ACC112 (cell line): Measurements from ENCODE around the gene TRAF1.

Experiments
- H2AFZ ChIP-seq: fragments of 200-600 bp; sonication (generic); one replicate; pipeline ENCODE4 v1.6.0; 2017; ENCODE audit warnings: antibody characterized with exemption, low read length; ENCODE audit not compliant: unreplicated experiment
- H3K27ac ChIP-seq: fragments of 200-600 bp; sonication (generic); 2 replicates; pipeline ENCODE4 v1.5.1; 2014; ENCODE audit warnings: low read depth, mild to moderate bottlenecking, antibody characterized with exemption, low read length, moderate library complexity
- H3K27me3 ChIP-seq: fragments of 200-600 bp; sonication (generic); 2 replicates; pipeline ENCODE4 v1.6.1; 2014; ENCODE audit warnings: mild to moderate bottlenecking, antibody characterized with exemption, low read length, moderate library complexity, mixed read lengths; ENCODE audit not compliant: insufficient read depth
- H3K36me3 ChIP-seq: fragments of 200-600 bp; sonication (generic); 2 replicates; pipeline ENCODE4 v1.6.1; 2016; ENCODE audit warnings: mild to moderate bottlenecking, antibody characterized with exemption, low read length, moderate library complexity, mixed read lengths; ENCODE audit not compliant: insufficient read depth
- H3K4me1 ChIP-seq: fragments of 200-600 bp; sonication (generic); one replicate; pipeline ENCODE4 v1.6.1; 2016; ENCODE audit warnings: low read length, mixed read lengths; ENCODE audit not compliant: insufficient read depth, unreplicated experiment, control insufficient read depth
- H3K4me3 ChIP-seq: fragments of 200-600 bp; sonication (generic); 2 replicates; pipeline ENCODE4 v1.5.1; 2014; ENCODE audit warnings: mild to moderate bottlenecking, low read depth, low read length
- H3K79me2 ChIP-seq: fragments of 200-600 bp; sonication (generic); one replicate; pipeline ENCODE4 v1.6.0; 2016; ENCODE audit warnings: low read length; ENCODE audit not compliant: control insufficient read depth, unreplicated experiment, insufficient read depth

The TRAF1 gene

GRCh38 chr9:120922404-120923195 is 4.0 kb downstream of the TRAF1 start:
- H3K4me3 ChIP-seq, result no peak overlapping the region
- peaks cover 2% of the 10 kb centered on the region for H3K79me2 ChIP-seq
- no peak overlapping the region for H3K27ac ChIP-seq
- no peaks in the 10 kb centered on the region for H3K27me3 ChIP-seq
- H3K4me1 ChIP-seq, result peaks cover 40% of the 10 kb centered on the region
- peaks cover 4% of the 10 kb centered on the region; the same call in 1 of the 2 replicates for H3K36me3 ChIP-seq
- no peak overlapping the region for H2AFZ ChIP-seq

DNA sequence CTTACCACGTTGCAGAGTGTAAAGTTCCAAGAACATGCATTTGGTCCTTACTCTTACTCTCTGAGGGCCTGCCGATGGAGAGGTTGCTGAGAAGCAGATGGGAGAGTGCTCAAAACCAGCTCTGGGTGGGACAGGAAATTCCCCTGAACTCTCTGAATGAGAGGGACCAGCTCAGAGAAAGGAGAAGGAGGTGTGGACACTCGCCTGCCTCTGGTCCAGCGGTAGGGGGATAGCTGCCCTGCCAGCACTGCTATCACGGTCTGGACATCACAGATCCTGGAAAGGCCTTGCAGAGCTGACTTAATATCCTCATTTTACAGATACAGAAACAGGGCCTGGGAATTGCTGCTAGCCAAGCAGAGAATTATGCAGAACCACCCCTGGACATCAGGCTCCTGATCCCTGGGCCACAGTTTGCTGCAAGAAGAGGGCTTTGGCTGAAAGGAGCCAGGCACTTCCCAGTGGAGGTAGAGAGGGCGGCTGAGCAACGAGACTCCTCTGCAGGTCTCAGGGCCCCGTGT is 4.9 kb downstream of the TRAF1 start:
- no peak overlapping the region for H3K4me3 ChIP-seq
- peaks cover 43% of the 10 kb centered on the region for H3K4me1 ChIP-seq
- peaks cover 2% of the 10 kb centered on the region for H3K79me2 ChIP-seq
- no peak overlapping the region for H2AFZ ChIP-seq
- H3K36me3 ChIP-seq, result peaks cover 8% of the 10 kb centered on the region; the same call in 1 of the 2 replicates
- no peak overlapping the region for H3K27ac ChIP-seq
- no peaks in the 10 kb centered on the region for H3K27me3 ChIP-seq

GRCh38 chr9:120920806-120921178 is 5.8 kb downstream of the TRAF1 start:
- Histone ChIP-seq H3K4me3 (no peak overlapping the region), H2AFZ (no peak overlapping the region), H3K36me3 (peaks cover 8% of the 10 kb centered on the region; the same call in 1 of the 2 replicates), H3K27ac (no peak overlapping the region), H3K4me1 (peaks cover 43% of the 10 kb centered on the region), H3K27me3 (no peaks in the 10 kb centered on the region), H3K79me2 (peaks cover 2% of the 10 kb centered on the region)

DNA sequence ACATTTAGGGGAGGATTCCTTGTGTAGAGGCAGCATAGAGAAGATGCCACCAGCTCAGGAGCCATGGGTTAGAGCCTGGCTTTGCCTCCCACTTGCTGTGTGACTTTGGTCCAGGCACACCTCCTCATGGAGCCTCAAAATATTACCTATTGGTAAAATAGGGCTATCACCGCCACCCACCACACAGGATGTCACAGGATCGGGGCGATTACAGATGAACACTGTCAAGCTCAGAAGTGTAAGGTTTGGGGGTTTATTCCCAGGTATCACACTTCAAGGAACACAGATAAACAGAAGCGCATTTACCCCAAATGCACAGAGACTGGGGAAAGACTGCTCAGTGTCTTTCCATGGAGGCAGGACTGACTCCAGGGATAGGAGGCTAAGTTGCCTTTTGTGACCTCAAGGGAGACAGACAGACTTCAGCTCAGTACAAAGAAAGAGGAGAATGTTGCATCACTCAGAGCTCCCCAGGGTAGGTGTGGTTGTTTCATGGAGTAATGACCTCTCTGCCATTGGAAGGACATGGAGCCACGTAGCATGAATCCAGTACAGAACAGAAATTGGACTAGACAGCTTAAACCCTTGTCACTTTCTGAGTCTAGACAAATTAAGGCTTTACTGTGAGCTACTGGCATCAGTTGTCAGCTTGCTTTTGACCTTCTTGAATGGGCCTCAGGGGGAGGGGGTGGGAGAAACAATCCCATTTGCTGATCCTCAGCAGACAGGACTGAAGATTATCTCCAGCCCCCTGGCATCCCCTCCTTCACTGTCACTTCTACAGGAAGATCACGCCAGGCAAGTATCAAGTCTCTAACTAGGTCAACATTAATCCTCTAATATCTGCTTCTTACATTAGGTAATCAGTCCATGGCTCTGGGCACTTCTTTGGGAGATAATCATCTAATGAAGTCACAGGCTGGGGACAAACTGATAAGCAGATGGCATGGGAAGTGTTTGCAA is 6.5 kb downstream of the TRAF1 start:
- peaks cover 8% of the 10 kb centered on the region; the same call in 1 of the 2 replicates for H3K36me3 ChIP-seq
- peaks cover 41% of the 10 kb centered on the region for H3K4me1 ChIP-seq
- H3K27ac ChIP-seq, result 0 out of 2 replicates have a peak overlapping the region, but pooled peaks have one; percentile 21

GRCh38 chr9:120918931-120919842 is 7.4 kb downstream of the TRAF1 start:
- H3K4me1 ChIP-seq, result peaks cover 45% of the 10 kb centered on the region
- H3K4me3 ChIP-seq, result no peak overlapping the region
- H2AFZ ChIP-seq, result no peak overlapping the region
- no peaks in the 10 kb centered on the region for H3K27me3 ChIP-seq
- H3K27ac ChIP-seq, result no peak overlapping the region
- no peaks in the 10 kb centered on the region for H3K79me2 ChIP-seq
- peaks cover 8% of the 10 kb centered on the region; the same call in 1 of the 2 replicates for H3K36me3 ChIP-seq

More for the DNA sequence above, 6.5 kb downstream of the TRAF1 start:
- H3K4me3 ChIP-seq, result no peak overlapping the region
- H2AFZ ChIP-seq, result no peak overlapping the region
- H3K27me3 ChIP-seq, result no peaks in the 10 kb centered on the region
- no peaks in the 10 kb centered on the region for H3K79me2 ChIP-seq

GRCh38 chr9:120917929-120918762 is 8.4 kb downstream of the TRAF1 start:
- Histone ChIP-seq H3K4me1 (peaks cover 45% of the 10 kb centered on the region), H3K4me3 (no peak overlapping the region), H3K36me3 (peaks cover 8% of the 10 kb centered on the region; the same call in 1 of the 2 replicates), H3K27ac (no peak overlapping the region), H2AFZ (no peak overlapping the region), H3K79me2 (no peaks in the 10 kb centered on the region), H3K27me3 (no peaks in the 10 kb centered on the region)

DNA sequence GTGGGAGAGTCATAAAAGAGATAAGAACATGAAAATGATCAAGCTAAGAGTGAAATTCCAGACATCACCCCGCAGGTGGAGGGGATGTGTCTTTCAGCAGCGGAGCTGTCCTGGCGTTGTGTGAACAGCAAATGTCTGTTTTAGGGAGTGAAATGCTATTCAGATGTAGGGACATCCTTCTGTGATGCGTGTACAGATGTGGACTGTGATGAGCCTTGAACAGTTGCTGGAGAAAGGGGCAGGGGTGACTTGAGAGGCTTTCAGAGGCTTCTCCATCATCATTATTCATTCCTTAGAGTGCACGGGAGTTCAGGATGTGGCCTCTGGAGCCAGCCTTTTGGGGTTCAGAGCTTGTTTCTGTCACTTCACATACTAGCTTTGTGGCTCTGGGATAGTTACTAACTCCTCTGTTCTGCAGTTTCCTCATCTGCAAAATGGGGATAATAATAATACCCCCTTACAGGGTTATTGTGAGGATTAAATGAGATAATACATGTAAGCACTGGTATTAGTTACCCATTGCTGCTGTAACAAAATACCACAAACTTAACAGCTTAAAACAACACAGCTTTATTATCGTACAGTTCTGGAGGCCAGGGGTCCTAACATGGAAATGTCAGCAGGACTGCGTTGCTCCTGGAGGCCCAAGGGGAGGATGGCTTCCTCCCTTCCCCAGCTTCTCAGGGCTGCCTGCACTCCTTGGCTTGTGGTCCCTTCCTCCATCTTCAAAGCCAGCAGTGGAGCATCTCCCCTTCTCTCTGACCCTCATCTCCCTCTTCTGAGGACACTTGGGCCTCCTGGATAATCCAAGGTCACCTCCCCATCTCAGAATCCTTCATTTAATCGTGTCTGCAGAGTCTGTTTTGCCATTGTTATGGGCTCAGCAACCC is 9.4 kb downstream of the TRAF1 start:
- H3K36me3 ChIP-seq, result peaks cover 8% of the 10 kb centered on the region; the same call in 1 of the 2 replicates
- H3K27ac ChIP-seq, result peak overlapping the region; percentile 55
- no peak overlapping the region for H3K4me3 ChIP-seq
- no peaks in the 10 kb centered on the region for H3K79me2 ChIP-seq
- no peak overlapping the region for H2AFZ ChIP-seq
- peaks cover 45% of the 10 kb centered on the region for H3K4me1 ChIP-seq
- H3K27me3 ChIP-seq, result no peaks in the 10 kb centered on the region

DNA sequence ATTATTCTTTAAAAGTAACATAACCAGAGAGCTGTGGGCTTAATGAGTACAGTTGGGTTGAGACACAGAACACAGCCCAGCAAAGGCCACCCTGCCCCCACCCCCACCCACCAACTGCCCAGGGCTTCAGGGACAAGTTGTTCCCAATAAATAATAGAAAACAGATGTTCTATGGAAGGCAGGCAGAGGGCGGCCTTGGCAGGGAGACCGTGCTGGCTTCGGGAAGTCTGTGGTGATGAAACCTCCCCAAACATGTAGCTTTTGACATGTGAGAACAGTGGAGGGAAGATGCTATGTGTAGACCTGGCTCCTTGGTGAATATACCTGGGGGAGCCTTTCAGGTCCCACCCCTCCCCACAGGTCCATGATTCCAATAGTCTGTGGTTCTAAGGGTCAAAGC is 10.0 kb downstream of the TRAF1 start:
- peaks cover 8% of the 10 kb centered on the region for H3K36me3 ChIP-seq
- peaks cover 45% of the 10 kb centered on the region for H3K4me1 ChIP-seq
- peak overlapping the region; percentile 55 for H3K27ac ChIP-seq
- H3K4me3 ChIP-seq, result no peak overlapping the region; the same call in 1 of the 2 replicates
- H2AFZ ChIP-seq, result no peak overlapping the region
- H3K79me2 ChIP-seq, result no peaks in the 10 kb centered on the region
- no peaks in the 10 kb centered on the region for H3K27me3 ChIP-seq
